Measurements from ENCODE around the gene TMEM242. TPM values are rescaled to one million over a fixed set of nuclear protein-coding genes. Genes with fewer than 3 reads are reported as not detected.

The TMEM242 gene
- total and polyA plus RNA-seq, 8 donors = 3.4 to 6.2 (median 4.5) TPM

GRCh38 chr6:157280157-157280556 lies 43.2 kb downstream of the TMEM242 start:
- H3K36me3 ChIP-seq = no peaks in the 10 kb centered on the region
- TF ChIP-seq, protein P1, sequence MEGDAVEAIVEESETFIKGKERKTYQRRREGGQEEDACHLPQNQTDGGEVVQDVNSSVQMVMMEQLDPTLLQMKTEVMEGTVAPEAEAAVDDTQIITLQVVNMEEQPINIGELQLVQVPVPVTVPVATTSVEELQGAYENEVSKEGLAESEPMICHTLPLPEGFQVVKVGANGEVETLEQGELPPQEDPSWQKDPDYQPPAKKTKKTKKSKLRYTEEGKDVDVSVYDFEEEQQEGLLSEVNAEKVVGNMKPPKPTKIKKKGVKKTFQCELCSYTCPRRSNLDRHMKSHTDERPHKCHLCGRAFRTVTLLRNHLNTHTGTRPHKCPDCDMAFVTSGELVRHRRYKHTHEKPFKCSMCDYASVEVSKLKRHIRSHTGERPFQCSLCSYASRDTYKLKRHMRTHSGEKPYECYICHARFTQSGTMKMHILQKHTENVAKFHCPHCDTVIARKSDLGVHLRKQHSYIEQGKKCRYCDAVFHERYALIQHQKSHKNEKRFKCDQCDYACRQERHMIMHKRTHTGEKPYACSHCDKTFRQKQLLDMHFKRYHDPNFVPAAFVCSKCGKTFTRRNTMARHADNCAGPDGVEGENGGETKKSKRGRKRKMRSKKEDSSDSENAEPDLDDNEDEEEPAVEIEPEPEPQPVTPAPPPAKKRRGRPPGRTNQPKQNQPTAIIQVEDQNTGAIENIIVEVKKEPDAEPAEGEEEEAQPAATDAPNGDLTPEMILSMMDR (IDR thresholded peaks at IDR 0.05) = no peak
- no peak overlapping the region for H3K4me3 ChIP-seq
- DNase-seq (peak in 1 of 6 donors; percentile 5), ATAC-seq (no peak), FAIRE-seq (no peak)
- H3K27me3 ChIP-seq = no peaks in the 10 kb centered on the region
- intact Hi-C loops (cut with DNase I) = no loop called here
- WGBS, 2 donors = 80 to 85% methylated on average over 17 of the region's 17 CpGs
- no peaks in the 10 kb centered on the region for H3K9me3 ChIP-seq
- no peak overlapping the region for H3K27ac ChIP-seq
- peaks cover 0 to 3% (median 0%) of the 10 kb centered on the region in 3 donors for H3K4me1 ChIP-seq

GRCh38 chr6:157278171-157278570 lies 45.1 kb downstream of the TMEM242 start:
- Histone ChIP-seq H3K27me3 (no peaks in the 10 kb centered on the region), H3K4me3 (no peak overlapping the region), H3K27ac (no peak overlapping the region), H3K4me1 (no peaks in the 10 kb centered on the region), H3K36me3 (no peaks in the 10 kb centered on the region), H3K9me3 (no peaks in the 10 kb centered on the region)
- ATAC-seq (no peak), DNase-seq (peak in 1 of 6 donors; percentile 4), FAIRE-seq (no peak)
- 90 to 92% methylated on average over 9 of the region's 9 CpGs for WGBS, 2 donors
- TF ChIP-seq, protein P1 (IDR thresholded peaks at IDR 0.05) = no peak
- intact Hi-C loops (cut with DNase I) = no loop called here

- H3K9me3 ChIP-seq = no peaks in the 10 kb centered on the region
- TF ChIP-seq, protein P1 (IDR thresholded peaks at IDR 0.05) = no peak
- DNase-seq (no peak), FAIRE-seq (no peak), ATAC-seq (no peak)
- no peak overlapping the region for H3K4me3 ChIP-seq
- no peak overlapping the region for H3K27ac ChIP-seq
- no peaks in the 10 kb centered on the region for H3K4me1 ChIP-seq
- H3K36me3 ChIP-seq = no peaks in the 10 kb centered on the region
- WGBS, 2 donors = 84 to 88% methylated on average over 9 of the region's 9 CpGs
- no peaks in the 10 kb centered on the region for H3K27me3 ChIP-seq
- intact Hi-C loops (cut with DNase I) = no loop called here
Measured at GRCh38 chr6:157276731-157277130, 46.6 kb downstream of the TMEM242 start.

DNA sequence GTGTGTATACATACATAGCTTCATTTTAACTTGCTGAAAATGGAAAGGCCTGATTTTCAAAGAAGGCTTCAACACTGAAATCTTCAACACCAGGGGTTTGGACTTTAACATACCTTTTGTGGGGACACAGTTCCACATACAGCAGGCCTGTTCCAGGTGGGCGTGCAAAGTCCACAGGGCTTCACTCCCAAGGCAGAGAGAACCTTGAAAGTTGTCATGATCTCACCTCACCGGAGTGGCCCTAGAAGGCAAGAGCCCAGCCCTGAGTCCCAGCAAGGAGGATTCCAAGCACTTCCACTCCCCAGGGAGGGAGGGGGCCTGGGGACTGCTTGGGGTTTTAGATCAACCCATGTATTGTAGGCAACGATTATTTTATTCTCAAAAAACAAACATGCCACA lies 47.2 kb downstream of the TMEM242 start:
- intact Hi-C loops (cut with DNase I) = no loop called here
- no peak overlapping the region for H3K4me3 ChIP-seq
- DNase-seq = no peak
- H3K9me3 ChIP-seq = no peaks in the 10 kb centered on the region
- FAIRE-seq = no peak
- H3K27me3 ChIP-seq = no peaks in the 10 kb centered on the region
- WGBS, 2 donors = 67 to 68% methylated on average over 3 of the region's 3 CpGs
- TF ChIP-seq, protein P1 (IDR thresholded peaks at IDR 0.05) = no peak
- H3K27ac ChIP-seq = no peak overlapping the region
- no peaks in the 10 kb centered on the region for H3K36me3 ChIP-seq
- no peak for ATAC-seq
- H3K4me1 ChIP-seq = no peaks in the 10 kb centered on the region

DNA sequence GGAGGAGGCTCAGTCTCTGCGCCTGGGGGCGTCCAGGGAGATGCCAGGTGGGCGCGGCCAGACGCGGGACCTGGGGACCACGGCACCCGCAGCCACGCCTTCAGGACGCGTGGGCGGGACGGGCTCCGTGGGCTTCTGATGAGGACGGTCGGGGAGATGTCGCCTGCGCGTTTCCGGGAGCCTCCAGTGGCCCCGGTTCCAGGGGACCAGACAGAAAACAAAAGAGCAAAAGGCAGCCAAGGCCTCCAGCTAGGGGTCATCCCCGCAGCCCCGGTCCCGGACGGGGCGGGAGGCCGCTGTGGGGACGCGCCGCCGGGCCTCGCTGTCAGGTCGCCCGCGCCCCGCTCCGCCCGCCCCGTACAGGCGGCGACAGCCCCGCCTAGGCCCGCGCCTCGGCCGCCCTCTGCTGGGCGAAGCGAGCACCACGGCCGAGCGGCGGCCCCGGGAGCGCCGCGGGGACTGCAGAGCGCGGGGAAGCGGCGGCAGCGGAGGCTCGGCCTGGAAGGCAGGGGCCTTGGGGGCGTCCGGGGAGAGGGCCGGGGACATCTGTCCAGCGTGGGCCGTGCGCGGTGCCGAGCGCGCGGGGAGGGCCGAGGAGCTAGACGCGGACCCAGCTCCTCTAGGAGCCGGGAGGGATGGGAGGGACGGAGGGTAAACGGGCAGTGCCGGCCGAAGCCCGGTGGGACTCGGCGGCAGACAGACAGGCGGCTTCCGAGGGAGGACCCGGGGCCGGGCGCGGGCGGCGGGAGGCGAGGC lies 48.7 kb downstream of the TMEM242 start:
- intact Hi-C loops (cut with DNase I) = no loop called here
- H3K27me3 ChIP-seq = no peaks in the 10 kb centered on the region
- no peaks in the 10 kb centered on the region for H3K4me1 ChIP-seq
- H3K36me3 ChIP-seq = no peaks in the 10 kb centered on the region
- ATAC-seq (peak; percentile 98 to 99 (median 99)), DNase-seq (peak; percentile 44 to 96 (median 80)), FAIRE-seq (no peak)
- peak overlapping the region in 3 of 4 donors; percentile 40 to 57 (median 52) for H3K27ac ChIP-seq
- TF ChIP-seq, protein P1 (IDR thresholded peaks at IDR 0.05) = peak; percentile 49 to 71 (median 68)
- peak overlapping the region; percentile 41 to 82 (median 60) for H3K4me3 ChIP-seq
- WGBS, 2 donors = 0 to 1% methylated on average over 53 to 93 of the region's 93 CpGs
- H3K9me3 ChIP-seq = no peaks in the 10 kb centered on the region
